ENCODE measurements around the gene ACVRL1. TPM values are rescaled to one million over a fixed set of nuclear protein-coding genes. Genes with fewer than 3 reads are reported as not detected.

Gene ACVRL1
- total and polyA plus RNA-seq, 9 of the 15 experiments (the other 6 are each of a cell fraction or from before 2014, with no cell fraction given), result 0.07 to 1.4 (median 0.30) TPM

DNA sequence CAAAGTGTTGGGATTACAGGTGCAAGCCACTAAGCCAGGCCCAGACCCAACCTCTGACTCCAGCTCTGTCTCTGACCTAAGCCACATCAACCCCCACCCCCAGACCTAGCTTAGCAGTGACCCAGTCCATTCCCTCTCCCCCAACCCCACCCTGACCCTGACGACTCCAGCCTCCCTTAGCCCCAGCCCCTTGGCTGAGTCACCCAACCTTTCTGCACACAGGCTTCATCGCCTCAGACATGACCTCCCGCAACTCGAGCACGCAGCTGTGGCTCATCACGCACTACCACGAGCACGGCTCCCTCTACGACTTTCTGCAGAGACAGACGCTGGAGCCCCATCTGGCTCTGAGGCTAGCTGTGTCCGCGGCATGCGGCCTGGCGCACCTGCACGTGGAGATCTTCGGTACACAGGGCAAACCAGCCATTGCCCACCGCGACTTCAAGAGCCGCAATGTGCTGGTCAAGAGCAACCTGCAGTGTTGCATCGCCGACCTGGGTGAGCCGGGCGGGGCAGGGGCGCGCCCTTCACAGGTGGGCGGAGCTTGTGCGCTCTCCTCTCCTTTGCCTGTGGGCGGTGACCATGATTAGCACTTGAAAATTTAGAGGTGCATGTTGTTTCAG is 7.8 kb downstream of the ACVRL1 start (continued):
- TF ChIP-seq, protein P1, sequence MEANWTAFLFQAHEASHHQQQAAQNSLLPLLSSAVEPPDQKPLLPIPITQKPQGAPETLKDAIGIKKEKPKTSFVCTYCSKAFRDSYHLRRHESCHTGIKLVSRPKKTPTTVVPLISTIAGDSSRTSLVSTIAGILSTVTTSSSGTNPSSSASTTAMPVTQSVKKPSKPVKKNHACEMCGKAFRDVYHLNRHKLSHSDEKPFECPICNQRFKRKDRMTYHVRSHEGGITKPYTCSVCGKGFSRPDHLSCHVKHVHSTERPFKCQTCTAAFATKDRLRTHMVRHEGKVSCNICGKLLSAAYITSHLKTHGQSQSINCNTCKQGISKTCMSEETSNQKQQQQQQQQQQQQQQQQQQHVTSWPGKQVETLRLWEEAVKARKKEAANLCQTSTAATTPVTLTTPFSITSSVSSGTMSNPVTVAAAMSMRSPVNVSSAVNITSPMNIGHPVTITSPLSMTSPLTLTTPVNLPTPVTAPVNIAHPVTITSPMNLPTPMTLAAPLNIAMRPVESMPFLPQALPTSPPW (CRISPR knock-in tag; IDR thresholded peaks at IDR 0.05), result no peak
- TF ChIP-seq, protein P2, sequence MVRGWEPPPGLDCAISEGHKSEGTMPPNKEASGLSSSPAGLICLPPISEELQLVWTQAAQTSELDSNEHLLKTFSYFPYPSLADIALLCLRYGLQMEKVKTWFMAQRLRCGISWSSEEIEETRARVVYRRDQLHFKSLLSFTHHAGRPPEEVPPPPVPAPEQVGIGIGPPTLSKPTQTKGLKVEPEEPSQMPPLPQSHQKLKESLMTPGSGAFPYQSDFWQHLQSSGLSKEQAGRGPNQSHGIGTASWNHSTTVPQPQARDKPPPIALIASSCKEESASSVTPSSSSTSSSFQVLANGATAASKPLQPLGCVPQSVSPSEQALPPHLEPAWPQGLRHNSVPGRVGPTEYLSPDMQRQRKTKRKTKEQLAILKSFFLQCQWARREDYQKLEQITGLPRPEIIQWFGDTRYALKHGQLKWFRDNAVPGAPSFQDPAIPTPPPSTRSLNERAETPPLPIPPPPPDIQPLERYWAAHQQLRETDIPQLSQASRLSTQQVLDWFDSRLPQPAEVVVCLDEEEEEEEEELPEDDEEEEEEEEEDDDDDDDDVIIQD (CRISPR knock-in tag; IDR thresholded peaks at IDR 0.05), result no peak
- TF ChIP-seq, protein P3, sequence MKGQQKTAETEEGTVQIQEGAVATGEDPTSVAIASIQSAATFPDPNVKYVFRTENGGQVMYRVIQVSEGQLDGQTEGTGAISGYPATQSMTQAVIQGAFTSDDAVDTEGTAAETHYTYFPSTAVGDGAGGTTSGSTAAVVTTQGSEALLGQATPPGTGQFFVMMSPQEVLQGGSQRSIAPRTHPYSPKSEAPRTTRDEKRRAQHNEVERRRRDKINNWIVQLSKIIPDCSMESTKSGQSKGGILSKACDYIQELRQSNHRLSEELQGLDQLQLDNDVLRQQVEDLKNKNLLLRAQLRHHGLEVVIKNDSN (CRISPR knock-in tag; IDR thresholded peaks at IDR 0.05), result no peak
- TF ChIP-seq, protein P4, sequence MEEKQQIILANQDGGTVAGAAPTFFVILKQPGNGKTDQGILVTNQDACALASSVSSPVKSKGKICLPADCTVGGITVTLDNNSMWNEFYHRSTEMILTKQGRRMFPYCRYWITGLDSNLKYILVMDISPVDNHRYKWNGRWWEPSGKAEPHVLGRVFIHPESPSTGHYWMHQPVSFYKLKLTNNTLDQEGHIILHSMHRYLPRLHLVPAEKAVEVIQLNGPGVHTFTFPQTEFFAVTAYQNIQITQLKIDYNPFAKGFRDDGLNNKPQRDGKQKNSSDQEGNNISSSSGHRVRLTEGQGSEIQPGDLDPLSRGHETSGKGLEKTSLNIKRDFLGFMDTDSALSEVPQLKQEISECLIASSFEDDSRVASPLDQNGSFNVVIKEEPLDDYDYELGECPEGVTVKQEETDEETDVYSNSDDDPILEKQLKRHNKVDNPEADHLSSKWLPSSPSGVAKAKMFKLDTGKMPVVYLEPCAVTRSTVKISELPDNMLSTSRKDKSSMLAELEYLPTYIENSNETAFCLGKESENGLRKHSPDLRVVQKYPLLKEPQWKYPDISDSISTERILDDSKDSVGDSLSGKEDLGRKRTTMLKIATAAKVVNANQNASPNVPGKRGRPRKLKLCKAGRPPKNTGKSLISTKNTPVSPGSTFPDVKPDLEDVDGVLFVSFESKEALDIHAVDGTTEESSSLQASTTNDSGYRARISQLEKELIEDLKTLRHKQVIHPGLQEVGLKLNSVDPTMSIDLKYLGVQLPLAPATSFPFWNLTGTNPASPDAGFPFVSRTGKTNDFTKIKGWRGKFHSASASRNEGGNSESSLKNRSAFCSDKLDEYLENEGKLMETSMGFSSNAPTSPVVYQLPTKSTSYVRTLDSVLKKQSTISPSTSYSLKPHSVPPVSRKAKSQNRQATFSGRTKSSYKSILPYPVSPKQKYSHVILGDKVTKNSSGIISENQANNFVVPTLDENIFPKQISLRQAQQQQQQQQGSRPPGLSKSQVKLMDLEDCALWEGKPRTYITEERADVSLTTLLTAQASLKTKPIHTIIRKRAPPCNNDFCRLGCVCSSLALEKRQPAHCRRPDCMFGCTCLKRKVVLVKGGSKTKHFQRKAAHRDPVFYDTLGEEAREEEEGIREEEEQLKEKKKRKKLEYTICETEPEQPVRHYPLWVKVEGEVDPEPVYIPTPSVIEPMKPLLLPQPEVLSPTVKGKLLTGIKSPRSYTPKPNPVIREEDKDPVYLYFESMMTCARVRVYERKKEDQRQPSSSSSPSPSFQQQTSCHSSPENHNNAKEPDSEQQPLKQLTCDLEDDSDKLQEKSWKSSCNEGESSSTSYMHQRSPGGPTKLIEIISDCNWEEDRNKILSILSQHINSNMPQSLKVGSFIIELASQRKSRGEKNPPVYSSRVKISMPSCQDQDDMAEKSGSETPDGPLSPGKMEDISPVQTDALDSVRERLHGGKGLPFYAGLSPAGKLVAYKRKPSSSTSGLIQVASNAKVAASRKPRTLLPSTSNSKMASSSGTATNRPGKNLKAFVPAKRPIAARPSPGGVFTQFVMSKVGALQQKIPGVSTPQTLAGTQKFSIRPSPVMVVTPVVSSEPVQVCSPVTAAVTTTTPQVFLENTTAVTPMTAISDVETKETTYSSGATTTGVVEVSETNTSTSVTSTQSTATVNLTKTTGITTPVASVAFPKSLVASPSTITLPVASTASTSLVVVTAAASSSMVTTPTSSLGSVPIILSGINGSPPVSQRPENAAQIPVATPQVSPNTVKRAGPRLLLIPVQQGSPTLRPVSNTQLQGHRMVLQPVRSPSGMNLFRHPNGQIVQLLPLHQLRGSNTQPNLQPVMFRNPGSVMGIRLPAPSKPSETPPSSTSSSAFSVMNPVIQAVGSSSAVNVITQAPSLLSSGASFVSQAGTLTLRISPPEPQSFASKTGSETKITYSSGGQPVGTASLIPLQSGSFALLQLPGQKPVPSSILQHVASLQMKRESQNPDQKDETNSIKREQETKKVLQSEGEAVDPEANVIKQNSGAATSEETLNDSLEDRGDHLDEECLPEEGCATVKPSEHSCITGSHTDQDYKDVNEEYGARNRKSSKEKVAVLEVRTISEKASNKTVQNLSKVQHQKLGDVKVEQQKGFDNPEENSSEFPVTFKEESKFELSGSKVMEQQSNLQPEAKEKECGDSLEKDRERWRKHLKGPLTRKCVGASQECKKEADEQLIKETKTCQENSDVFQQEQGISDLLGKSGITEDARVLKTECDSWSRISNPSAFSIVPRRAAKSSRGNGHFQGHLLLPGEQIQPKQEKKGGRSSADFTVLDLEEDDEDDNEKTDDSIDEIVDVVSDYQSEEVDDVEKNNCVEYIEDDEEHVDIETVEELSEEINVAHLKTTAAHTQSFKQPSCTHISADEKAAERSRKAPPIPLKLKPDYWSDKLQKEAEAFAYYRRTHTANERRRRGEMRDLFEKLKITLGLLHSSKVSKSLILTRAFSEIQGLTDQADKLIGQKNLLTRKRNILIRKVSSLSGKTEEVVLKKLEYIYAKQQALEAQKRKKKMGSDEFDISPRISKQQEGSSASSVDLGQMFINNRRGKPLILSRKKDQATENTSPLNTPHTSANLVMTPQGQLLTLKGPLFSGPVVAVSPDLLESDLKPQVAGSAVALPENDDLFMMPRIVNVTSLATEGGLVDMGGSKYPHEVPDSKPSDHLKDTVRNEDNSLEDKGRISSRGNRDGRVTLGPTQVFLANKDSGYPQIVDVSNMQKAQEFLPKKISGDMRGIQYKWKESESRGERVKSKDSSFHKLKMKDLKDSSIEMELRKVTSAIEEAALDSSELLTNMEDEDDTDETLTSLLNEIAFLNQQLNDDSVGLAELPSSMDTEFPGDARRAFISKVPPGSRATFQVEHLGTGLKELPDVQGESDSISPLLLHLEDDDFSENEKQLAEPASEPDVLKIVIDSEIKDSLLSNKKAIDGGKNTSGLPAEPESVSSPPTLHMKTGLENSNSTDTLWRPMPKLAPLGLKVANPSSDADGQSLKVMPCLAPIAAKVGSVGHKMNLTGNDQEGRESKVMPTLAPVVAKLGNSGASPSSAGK (IDR thresholded peaks at IDR 0.05), result no peak; the same call in 1 of the 2 replicates
- no peak for TF ChIP-seq ETV6 (IDR thresholded peaks at IDR 0.05; ENCODE audit: borderline replicate concordance in 1 of 2, low read depth in 2 of 2, low read length in 1 of 2)
- TF ChIP-seq ETV6 (CRISPR knock-in tag; IDR thresholded peaks at IDR 0.05; ENCODE audit: borderline replicate concordance), result no peak
- no peak for TF ChIP-seq SNIP1 (IDR thresholded peaks at IDR 0.05; ENCODE audit: low read depth)
- TF ChIP-seq CTBP1 (IDR thresholded peaks at IDR 0.05; ENCODE audit: borderline replicate concordance), result peak; percentile 29; the same call in 1 of the 2 replicates
- no peak for TF ChIP-seq NELFE (IDR thresholded peaks at IDR 0.05; ENCODE audit: insufficient read depth, insufficient read length)
- TF ChIP-seq ZNF695 (CRISPR knock-in tag; IDR thresholded peaks at IDR 0.05), result no peak
- TF ChIP-seq ZNF121 (CRISPR knock-in tag; conservative IDR thresholded peaks at IDR 0.05), result no peak
- no peak for TF ChIP-seq NR2C1 (IDR thresholded peaks at IDR 0.05)
- no peak for TF ChIP-seq NR2C1 (tag; IDR thresholded peaks at IDR 0.05)
